Panc1 (cell line): ENCODE results near the gene GRAMD1B.

Source experiments
- CTCF ChIP-seq: fragments of 450-650 bp; IDR thresholded peaks from 2 replicates; pipeline ENCODE4 v1.5.1; 2017; ENCODE audit warnings: mild to moderate bottlenecking
- POLR2AphosphoS5 ChIP-seq: IDR thresholded peaks from 2 replicates; pipeline ENCODE4 v1.6.1; 2012; ENCODE audit warnings: mild to moderate bottlenecking, low read depth, low read length, moderate library complexity

- TF ChIP-seq CTCF (no peak), POLR2AphosphoS5 (no peak)
These were observed 211.4 kb downstream of the GRAMD1B start for GRCh38 chr11:123641495-123641840.
